Fibroblast of skin of right biceps (primary cell): ENCODE data around the gene TMEM243.
A peak's percentile ranks its signal among the peaks of the same experiment; 100 is the strongest.

Experiments used
- DNase-seq: peaks from one replicate; pipeline ENCODE4 v3.0.0-alpha.2; 2013

The TMEM243 gene

GRCh38 chr7:87154569-87154968 lies 65.0 kb downstream of the TMEM243 start:
- DNase-seq, result no peak

- DNase-seq, result no peak
Measured at GRCh38 chr7:87154166-87154565, 65.4 kb downstream of the TMEM243 start.

- peak; percentile 20 for DNase-seq
Measured at GRCh38 chr7:87152897-87153641, 66.5 kb downstream of the TMEM243 start.

GRCh38 chr7:87152112-87152896 lies 67.2 kb downstream of the TMEM243 start, which contains the start of gene DMTF1:
Gene DMTF1, plus strand, starts transcription at chr7:87152453. Its CDS starts 12,489 bp downstream, at chr7:87164942.
- peak; percentile 97 for DNase-seq

- no peak for DNase-seq
Measured at GRCh38 chr7:87151729-87152111, 67.8 kb downstream of the TMEM243 start.

- DNase-seq, result no peak
Measured at GRCh38 chr7:87151002-87151728, 68.4 kb downstream of the TMEM243 start.

- DNase-seq, result no peak
Measured at GRCh38 chr7:87148332-87148955, 71.1 kb downstream of the TMEM243 start.

GRCh38 chr7:87147500-87147899 lies 72.0 kb downstream of the TMEM243 start:
- DNase-seq, result no peak

GRCh38 chr7:87146740-87147386 lies 72.7 kb downstream of the TMEM243 start:
- DNase-seq, result no peak
